ENCODE results near the gene MTOR.

DNA sequence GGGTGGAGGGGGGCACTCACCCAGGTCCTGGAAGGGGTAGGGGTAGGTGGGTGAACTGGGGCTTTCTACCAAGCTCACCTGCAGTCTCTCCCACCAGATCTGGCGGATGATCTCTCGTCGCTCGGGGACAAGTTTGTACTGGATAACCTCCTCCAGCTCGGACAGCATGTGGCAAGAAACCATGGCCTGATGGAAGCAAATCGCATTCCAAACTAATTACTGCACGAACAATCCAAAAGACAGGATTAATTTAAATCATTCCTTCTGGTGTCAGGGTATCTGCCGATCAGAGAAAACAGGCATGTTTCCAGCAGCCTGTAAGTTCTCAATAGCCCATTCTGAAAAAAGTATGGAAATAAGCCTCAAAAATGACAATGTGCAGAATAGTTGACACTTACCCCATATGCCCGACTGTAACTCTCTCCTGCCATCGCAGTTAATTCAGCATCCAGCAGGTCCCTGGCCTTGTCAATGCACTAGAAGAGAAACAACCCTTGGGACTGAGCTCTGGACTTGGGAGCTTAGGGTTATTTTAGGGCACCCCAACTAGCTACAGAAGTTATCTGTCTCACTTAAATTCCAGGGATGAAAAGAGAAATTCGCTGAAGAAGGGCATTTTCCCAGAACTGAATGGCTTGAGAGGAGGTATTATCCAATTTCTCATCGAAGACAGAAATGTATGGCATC, 117.6 kb downstream of the MTOR start:
- no peak for TF ChIP-seq CTCF (IDR thresholded peaks at IDR 0.05)
- TF ChIP-seq POLR2A (IDR thresholded peaks at IDR 0.05): no peak

Measured in vagina (tissue), 2 donors.